ENCODE data around the gene FARSA.
"Not testable (repeated sequence)": the region's sequence is repeated elsewhere in the genome, so short reads cannot be mapped to it uniquely, and the experiment has no call there.

FARSA gene

DNA sequence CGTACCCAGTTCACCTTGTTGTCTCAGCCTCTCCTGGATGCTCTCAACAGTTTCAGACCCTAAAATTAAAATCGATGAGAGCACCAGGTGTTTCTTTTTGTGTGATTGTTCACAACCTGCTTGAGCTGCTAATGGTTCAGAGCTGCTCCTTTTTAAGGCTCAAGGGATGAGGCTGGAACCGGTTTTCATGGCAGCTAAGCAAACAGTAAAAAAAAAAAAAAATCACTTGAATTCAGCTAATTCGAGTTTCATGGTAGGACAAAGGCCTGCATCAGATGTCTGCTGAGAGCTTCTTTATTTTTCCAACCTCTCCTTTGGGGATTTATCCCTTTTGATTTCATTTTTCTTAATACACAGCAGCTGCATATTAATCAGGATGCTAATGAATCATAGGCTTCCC, 20.9 kb downstream of the FARSA start:
- H3K9me3 ChIP-seq (ENCODE audit: control insufficient read depth in 2 of 2, low read length in 2 of 2): no peaks in the 10 kb centered on the region
- no peaks in the 10 kb centered on the region for H3K36me3 ChIP-seq (ENCODE audit: control insufficient read depth in 2 of 2, insufficient read depth in 2 of 2, low read length in 2 of 2)
- H3K4me1 ChIP-seq (ENCODE audit: control insufficient read depth, insufficient read depth, low read length): peaks cover 23% of the 10 kb centered on the region
- peak overlapping the region; percentile 94 for H3K27ac ChIP-seq (ENCODE audit: low read length)
- peak overlapping the region; percentile 50 to 66 for H3K9ac ChIP-seq (ENCODE audit: low read length in 2 of 2)
- no peaks in the 10 kb centered on the region for H3K27me3 ChIP-seq (ENCODE audit: control insufficient read depth in 1 of 2, insufficient read depth in 2 of 2, low read length in 2 of 2)
- H3K4me3 ChIP-seq (ENCODE audit: low read length in 2 of 2): peak overlapping the region; percentile 40 to 64

DNA sequence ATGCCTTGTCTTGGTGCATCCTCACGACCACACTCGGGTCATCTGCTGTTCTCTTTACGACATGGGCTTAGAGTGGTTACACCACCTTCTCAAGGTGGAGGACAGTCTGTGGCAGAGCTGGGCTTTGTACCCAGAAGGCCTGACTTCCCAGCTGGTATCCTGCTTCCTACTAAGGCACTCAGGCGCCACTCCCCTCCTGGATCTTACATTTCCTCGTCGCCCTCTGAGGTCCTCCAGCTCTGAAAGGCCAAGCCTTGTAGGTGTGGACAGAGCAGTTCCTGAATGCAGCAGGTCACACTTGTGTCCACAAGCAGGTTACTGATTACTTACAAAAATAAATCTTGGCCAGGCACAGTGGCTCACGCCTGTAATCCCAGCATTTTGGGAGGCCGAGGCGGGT, 26.3 kb downstream of the FARSA start:
- H3K27ac ChIP-seq (ENCODE audit: low read length): no peak overlapping the region
- H3K4me1 ChIP-seq (ENCODE audit: control insufficient read depth, insufficient read depth, low read length): peaks cover 2% of the 10 kb centered on the region
- peaks cover 0 to 2% of the 10 kb centered on the region in 2 donors for H3K36me3 ChIP-seq (ENCODE audit: control insufficient read depth in 2 of 2, insufficient read depth in 2 of 2, low read length in 2 of 2)
- H3K27me3 ChIP-seq (ENCODE audit: control insufficient read depth in 1 of 2, insufficient read depth in 2 of 2, low read length in 2 of 2): no peaks in the 10 kb centered on the region
- no peak overlapping the region for H3K9ac ChIP-seq (ENCODE audit: low read length in 2 of 2)
- H3K9me3 ChIP-seq (ENCODE audit: control insufficient read depth in 2 of 2, low read length in 2 of 2): no peaks in the 10 kb centered on the region
- no peak overlapping the region for H3K4me3 ChIP-seq (ENCODE audit: low read length in 2 of 2)

DNA sequence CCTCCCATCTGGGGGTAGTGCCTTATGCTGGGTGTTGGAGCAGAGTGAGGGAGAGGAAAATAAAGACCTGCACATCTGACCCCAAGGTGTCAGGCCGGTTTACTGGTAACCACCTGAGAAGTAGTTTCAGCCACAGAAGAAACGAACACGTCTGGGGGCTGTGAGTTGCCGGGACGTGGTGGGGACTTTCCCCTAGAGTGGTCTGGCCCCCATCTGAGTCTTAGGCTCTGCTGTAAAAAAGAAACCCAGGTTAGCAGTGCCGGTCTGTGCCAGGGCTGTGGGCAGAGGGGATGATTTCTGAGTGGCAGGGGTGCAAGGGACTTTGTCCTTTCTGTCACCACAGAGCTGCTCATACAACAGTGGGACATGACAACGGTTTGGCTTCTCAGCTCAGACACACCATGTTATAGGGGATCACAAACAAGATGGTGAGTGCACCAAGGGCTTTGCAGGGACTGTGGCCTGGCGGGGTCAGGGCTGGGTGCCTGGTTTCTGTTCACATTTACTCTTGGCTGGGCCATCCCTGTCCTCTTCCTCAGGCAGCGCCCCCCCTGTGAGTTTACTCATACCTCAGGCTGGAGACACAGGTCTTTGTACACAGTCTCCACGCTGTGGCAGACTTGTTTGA, 33.5 kb downstream of the FARSA start:
- Histone ChIP-seq H3K9ac (ENCODE audit: low read length in 2 of 2) (no peak overlapping the region), H3K4me1 (ENCODE audit: control insufficient read depth, insufficient read depth, low read length) (no peaks in the 10 kb centered on the region), H3K36me3 (ENCODE audit: control insufficient read depth in 2 of 2, insufficient read depth in 2 of 2, low read length in 2 of 2) (peaks cover 21 to 26% of the 10 kb centered on the region in 2 donors), H3K27ac (ENCODE audit: low read length) (no peak overlapping the region), H3K9me3 (ENCODE audit: control insufficient read depth in 2 of 2, low read length in 2 of 2) (no peaks in the 10 kb centered on the region), H3K27me3 (ENCODE audit: control insufficient read depth in 1 of 2, insufficient read depth in 2 of 2, low read length in 2 of 2) (no peaks in the 10 kb centered on the region), H3K4me3 (ENCODE audit: low read length in 2 of 2) (no peak overlapping the region)

DNA sequence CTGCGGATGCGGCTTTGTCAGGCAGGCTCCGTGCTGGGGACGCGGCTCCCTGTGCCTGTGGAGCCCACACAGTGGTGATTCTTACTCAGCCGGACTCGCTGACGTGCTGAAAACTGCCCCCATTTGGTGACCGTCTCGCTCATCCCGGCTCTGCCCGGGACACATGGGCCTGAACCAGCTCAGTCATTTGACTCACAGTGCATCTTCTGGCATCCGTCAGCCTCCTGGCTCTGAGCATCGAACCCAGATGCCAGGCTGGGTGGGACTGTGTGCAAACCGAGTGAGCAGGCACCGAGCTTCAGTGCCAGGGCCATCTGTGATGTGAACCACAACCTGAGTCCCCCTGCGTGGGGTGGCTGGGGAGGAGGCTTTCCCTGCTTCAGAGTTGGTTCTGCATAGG, 37.1 kb downstream of the FARSA start:
- H3K27ac ChIP-seq (ENCODE audit: low read length): no peak overlapping the region
- H3K27me3 ChIP-seq (ENCODE audit: control insufficient read depth in 1 of 2, insufficient read depth in 2 of 2, low read length in 2 of 2): no peaks in the 10 kb centered on the region
- peaks cover 30 to 36% of the 10 kb centered on the region in 2 donors for H3K36me3 ChIP-seq (ENCODE audit: control insufficient read depth in 2 of 2, insufficient read depth in 2 of 2, low read length in 2 of 2)
- H3K4me1 ChIP-seq (ENCODE audit: control insufficient read depth, insufficient read depth, low read length): peaks cover 8% of the 10 kb centered on the region
- no peak overlapping the region for H3K4me3 ChIP-seq (ENCODE audit: low read length in 2 of 2)
- no peak overlapping the region for H3K9ac ChIP-seq (ENCODE audit: low read length in 2 of 2)
- H3K9me3 ChIP-seq (ENCODE audit: control insufficient read depth in 2 of 2, low read length in 2 of 2): no peaks in the 10 kb centered on the region

DNA sequence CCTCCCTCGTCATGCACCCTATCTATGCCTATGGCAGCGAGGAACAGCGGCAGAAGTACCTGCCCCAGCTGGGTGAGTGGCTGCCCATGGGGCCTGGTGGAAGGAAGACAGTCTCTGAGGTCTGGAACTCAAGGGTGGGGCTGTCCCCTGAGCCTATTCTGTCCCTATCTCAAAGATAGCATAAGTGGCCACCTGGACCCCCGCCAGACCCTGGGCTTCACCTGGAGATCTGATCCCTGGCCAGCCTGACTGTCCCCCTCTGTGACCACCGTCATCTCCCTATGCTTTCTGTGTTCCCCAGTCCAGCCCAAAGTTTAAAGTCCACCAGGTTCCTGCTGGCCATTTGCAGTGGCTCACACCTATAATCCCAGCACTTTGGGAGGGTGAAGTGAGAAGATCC, 39.9 kb downstream of the FARSA start:
- H3K9ac ChIP-seq (ENCODE audit: low read length in 2 of 2): no peak overlapping the region
- no peaks in the 10 kb centered on the region for H3K9me3 ChIP-seq (ENCODE audit: control insufficient read depth in 2 of 2, low read length in 2 of 2)
- no peak overlapping the region for H3K27ac ChIP-seq (ENCODE audit: low read length)
- no peak overlapping the region for H3K4me3 ChIP-seq (ENCODE audit: low read length in 2 of 2)
- H3K27me3 ChIP-seq (ENCODE audit: control insufficient read depth in 1 of 2, insufficient read depth in 2 of 2, low read length in 2 of 2): no peaks in the 10 kb centered on the region
- H3K4me1 ChIP-seq (ENCODE audit: control insufficient read depth, insufficient read depth, low read length): peaks cover 17% of the 10 kb centered on the region
- peaks cover 30 to 34% of the 10 kb centered on the region in 2 donors for H3K36me3 ChIP-seq (ENCODE audit: control insufficient read depth in 2 of 2, insufficient read depth in 2 of 2, low read length in 2 of 2)

DNA sequence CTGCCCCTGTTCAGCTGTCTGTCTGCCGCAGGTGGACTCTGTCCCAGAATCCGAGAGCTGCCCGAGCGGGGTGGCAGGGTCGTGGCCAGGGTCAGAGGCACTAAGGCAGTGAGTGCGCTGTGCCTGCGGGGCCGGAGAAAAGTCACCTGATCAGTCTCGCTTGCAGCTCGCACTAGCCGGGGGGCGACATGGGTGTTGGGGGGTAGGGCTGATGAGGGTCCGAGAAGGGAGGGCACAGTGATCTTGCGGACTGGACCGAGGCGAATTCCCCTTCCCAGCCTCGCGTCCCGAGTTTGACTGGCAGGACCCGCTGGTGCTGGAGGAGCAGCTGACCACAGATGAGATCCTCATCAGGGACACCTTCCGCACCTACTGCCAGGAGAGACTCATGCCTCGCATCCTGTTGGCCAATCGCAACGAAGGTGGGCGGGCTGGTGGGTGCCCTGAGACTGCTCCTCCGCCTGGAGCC, 41.9 kb downstream of the FARSA start:
- H3K27me3 ChIP-seq (ENCODE audit: control insufficient read depth in 1 of 2, insufficient read depth in 2 of 2, low read length in 2 of 2): no peaks in the 10 kb centered on the region
- peak overlapping the region; percentile 68 to 79 for H3K9ac ChIP-seq (ENCODE audit: low read length in 2 of 2)
- H3K27ac ChIP-seq (ENCODE audit: low read length): peak overlapping the region; percentile 70
- H3K4me3 ChIP-seq (ENCODE audit: low read length in 2 of 2): peak overlapping the region; percentile 97 to 98
- H3K4me1 ChIP-seq (ENCODE audit: control insufficient read depth, insufficient read depth, low read length): peaks cover 17% of the 10 kb centered on the region
- H3K9me3 ChIP-seq (ENCODE audit: control insufficient read depth in 2 of 2, low read length in 2 of 2): no peaks in the 10 kb centered on the region
- H3K36me3 ChIP-seq (ENCODE audit: control insufficient read depth in 2 of 2, insufficient read depth in 2 of 2, low read length in 2 of 2): peaks cover 18 to 19% of the 10 kb centered on the region in 2 donors

DNA sequence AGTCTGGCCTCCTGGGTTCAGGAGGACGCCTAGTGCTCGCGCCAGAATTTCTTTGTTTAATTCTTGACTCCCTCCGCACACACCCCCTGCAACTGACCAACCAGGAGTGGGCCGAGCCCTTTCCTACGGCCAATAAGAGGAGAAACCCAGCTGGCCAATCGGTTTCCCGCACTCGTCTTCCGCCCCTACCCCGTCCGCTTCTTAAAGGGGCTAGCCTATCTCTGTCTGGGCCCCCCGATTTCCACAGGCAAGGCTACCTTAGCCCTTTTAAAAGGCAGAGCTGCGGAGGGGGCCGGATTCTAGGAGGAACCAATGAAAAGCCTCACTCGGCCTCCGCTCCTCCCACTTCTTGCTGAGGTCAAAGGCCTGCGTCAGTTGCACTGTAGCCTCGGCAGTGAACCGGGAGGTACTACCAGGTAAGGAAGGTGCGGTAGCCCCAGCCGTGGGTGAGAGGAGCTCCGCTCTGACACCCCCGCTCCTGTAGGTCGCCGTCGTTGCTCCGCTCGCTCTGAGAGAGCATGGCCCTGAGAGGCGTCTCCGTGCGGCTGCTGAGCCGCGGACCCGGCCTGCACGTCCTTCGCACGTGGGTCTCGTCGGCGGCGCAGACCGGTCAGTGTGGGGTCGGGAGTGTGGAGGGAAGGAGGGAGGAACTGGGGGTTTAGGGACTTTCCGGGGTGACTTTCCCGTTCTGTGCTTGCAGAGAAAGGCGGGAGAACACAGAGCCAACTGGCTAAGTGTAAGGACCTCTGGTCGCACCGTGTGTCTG, 42.5 kb downstream of the FARSA start, which contains the start of gene GCDH:
TSS of gene GCDH (plus strand) at position 374 of the 766 bp plus-strand sequence. CDS start at position 519, 145 bp downstream.
- Histone ChIP-seq H3K4me3 (ENCODE audit: low read length in 2 of 2) (peak within 1 kb of the TSS; percentile 97 to 98), H3K9ac (ENCODE audit: low read length in 2 of 2) (peak within 1 kb of the TSS; percentile 68 to 79), H3K27me3 (ENCODE audit: control insufficient read depth in 1 of 2, insufficient read depth in 2 of 2, low read length in 2 of 2) (no peaks in the 10 kb centered on the region), H3K27ac (ENCODE audit: low read length) (peak within 1 kb of the TSS; percentile 70), H3K9me3 (ENCODE audit: control insufficient read depth in 2 of 2, low read length in 2 of 2) (no peaks in the 10 kb centered on the region), H3K36me3 (ENCODE audit: control insufficient read depth in 2 of 2, insufficient read depth in 2 of 2, low read length in 2 of 2) (peaks cover 12 to 13% of the 10 kb centered on the region in 2 donors), H3K4me1 (ENCODE audit: control insufficient read depth, insufficient read depth, low read length) (peaks cover 18% of the 10 kb centered on the region)

DNA sequence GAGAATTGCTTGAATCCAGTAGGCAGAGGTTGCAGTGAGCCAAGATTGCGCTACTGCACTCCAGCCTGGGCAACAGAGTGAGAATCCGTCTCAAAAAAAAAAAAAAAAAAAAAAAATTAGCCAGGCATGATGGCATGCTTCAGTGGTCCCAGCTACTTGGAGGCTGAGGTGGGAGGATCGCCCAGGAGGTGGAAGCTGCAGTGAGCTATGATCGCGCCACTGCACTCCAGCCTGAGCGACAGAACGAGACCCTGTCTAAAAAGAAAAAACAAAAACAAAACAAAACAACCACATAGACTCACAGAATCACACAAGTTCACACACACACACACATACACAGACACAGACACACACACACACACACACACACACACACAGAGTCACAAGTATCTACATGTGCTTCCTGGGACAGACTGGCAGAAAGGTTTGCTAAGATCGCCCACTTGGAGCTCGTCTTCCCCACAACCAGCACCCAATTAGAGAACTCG, 43.2 kb downstream of the FARSA start:
- peaks cover 24% of the 10 kb centered on the region for H3K4me1 ChIP-seq (ENCODE audit: control insufficient read depth, insufficient read depth, low read length)
- not testable (repeated sequence) for H3K27me3 ChIP-seq (ENCODE audit: control insufficient read depth in 1 of 2, insufficient read depth in 2 of 2, low read length in 2 of 2); H3K9me3 ChIP-seq (ENCODE audit: control insufficient read depth in 2 of 2, low read length in 2 of 2)
- peak overlapping the region in 1 of 2 donors; percentile 51 for H3K9ac ChIP-seq (ENCODE audit: low read length in 2 of 2)
- peak overlapping the region; percentile 70 for H3K27ac ChIP-seq (ENCODE audit: low read length)
- peaks cover 10 to 12% of the 10 kb centered on the region in 2 donors for H3K36me3 ChIP-seq (ENCODE audit: control insufficient read depth in 2 of 2, insufficient read depth in 2 of 2, low read length in 2 of 2)
- H3K4me3 ChIP-seq (ENCODE audit: low read length in 2 of 2): peak overlapping the region; percentile 41 to 98

DNA sequence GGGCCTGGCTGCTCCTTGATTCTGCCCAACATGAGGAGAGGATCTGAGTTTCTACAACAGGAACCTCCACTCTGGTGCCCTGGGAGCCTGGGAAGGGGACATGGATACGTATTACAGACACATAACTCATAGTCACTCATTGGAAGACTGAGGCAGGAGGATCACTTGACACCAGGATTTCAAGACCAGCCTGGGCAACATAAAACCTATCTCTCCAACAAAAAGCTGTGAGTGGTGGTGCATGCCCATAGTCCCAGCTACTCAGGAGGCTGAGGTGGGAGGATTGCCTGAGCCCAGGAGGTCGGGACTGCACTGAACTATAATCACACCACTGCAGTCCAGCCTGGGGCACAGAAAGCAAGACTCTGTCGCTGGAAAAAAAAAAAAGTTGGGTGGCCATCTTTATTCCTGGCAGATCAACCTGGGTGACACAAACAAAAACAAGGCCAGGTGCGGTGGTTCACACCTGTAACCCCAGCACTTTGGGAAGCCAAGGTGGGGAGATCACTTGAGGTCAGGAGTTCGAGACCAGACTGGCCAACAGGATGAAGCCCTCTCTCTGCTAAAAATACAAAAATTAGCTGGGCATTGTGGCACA, 45.4 kb downstream of the FARSA start:
- H3K4me1 ChIP-seq (ENCODE audit: control insufficient read depth, insufficient read depth, low read length): peaks cover 32% of the 10 kb centered on the region
- no peaks in the 10 kb centered on the region for H3K36me3 ChIP-seq (ENCODE audit: control insufficient read depth in 2 of 2, insufficient read depth in 2 of 2, low read length in 2 of 2)
- H3K27ac ChIP-seq (ENCODE audit: low read length): no peak overlapping the region

DNA sequence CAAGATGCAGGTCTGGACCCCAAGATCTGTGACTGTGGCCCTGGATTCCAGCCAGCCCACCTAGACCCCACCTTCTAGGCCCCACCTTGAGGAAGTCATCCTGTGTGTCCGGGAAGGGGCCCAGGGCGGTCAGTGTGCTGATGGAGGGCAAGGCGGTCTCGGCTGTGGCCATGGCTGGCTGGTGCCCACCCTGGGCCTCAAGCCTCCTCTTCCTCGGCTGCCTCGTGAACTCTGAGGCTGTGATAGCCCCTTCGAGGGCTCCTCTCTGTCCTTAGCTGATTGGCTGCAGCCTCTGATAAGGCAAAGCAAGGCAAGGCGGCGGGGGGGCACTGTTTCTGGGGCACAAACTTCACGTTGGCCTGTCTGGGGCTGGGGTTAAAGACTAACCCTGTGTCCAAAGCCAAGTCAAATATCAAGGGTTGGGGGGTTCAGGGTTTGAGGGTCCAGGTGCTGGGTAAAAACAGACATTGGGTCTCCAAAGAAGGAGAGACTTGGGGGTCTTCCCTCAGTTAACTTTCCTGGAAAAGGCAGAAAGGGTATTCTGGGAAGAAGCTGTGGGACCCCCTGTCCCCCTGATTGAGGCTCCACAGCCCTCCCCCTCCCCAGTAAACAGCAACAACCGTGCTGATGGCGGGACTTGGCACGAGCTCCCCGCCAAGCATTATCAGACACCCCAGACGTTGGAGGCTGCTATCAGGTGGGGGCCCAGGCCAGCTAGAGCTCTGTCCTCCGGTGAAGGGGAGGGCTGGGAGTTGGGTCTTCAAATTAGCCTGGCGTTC, 46.4 kb downstream of the FARSA start, which contains the start of gene KLF1:
TSS of gene KLF1 (minus strand) at position 233 of the 779 bp plus-strand sequence. CDS start at position 172, 61 bp downstream.
- peaks cover 3 to 15% of the 10 kb centered on the region in 2 donors for H3K27me3 ChIP-seq (ENCODE audit: control insufficient read depth in 1 of 2, insufficient read depth in 2 of 2, low read length in 2 of 2)
- H3K9me3 ChIP-seq (ENCODE audit: control insufficient read depth in 2 of 2, low read length in 2 of 2): no peaks in the 10 kb centered on the region
- H3K4me1 ChIP-seq (ENCODE audit: control insufficient read depth, insufficient read depth, low read length): peaks cover 32% of the 10 kb centered on the region
- peak within 1 kb of the TSS in 1 of 2 donors; percentile 66 for H3K4me3 ChIP-seq (ENCODE audit: low read length in 2 of 2)
- no peak within 1 kb of the TSS for H3K27ac ChIP-seq (ENCODE audit: low read length)
- H3K9ac ChIP-seq (ENCODE audit: low read length in 2 of 2): no peak within 1 kb of the TSS
- no peaks in the 10 kb centered on the region for H3K36me3 ChIP-seq (ENCODE audit: control insufficient read depth in 2 of 2, insufficient read depth in 2 of 2, low read length in 2 of 2)

More for the DNA sequence above, 45.4 kb downstream of the FARSA start:
- Histone ChIP-seq H3K27me3 (ENCODE audit: control insufficient read depth in 1 of 2, insufficient read depth in 2 of 2, low read length in 2 of 2) (peaks cover 3 to 15% of the 10 kb centered on the region in 2 donors), H3K9me3 (ENCODE audit: control insufficient read depth in 2 of 2, low read length in 2 of 2) (no peaks in the 10 kb centered on the region), H3K9ac (ENCODE audit: low read length in 2 of 2) (no peak overlapping the region), H3K4me3 (ENCODE audit: low read length in 2 of 2) (no peak overlapping the region)
